Measurements from ENCODE around the gene PSEN1.

DNA sequence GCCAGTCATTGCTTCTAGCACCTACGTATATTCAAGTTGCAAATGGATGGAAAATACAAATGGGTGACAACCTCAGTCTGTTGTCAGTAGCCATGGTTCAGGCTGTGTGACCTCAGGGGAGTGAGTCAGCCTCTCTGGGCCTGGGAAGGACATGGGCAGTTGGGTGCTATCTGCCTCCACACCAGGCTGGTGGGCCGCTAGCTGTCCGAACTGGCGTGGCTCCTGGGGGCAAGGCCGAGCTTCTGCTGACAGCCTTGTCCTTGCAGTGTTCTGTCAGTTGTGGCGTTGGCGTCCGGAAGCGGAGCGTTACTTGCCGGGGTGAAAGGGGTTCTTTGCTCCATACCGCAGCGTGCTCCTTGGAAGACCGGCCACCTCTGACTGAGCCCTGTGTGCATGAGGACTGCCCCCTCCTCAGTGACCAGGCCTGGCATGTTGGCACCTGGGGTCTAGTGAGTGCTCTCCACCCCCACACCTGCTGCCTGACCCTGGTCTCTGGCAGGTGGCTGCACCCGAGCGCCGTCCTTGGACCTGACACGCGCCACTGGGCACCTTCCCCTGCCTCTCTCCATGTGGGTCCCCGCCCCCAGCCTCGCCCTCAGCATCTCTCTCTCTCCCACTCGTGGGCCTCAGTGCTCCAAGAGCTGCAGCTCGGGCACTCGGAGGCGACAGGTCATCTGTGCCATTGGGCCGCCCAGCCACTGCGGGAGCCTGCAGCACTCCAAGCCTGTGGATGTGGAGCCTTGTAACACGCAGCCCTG lies 118.1 kb downstream of the PSEN1 start:
- TF ChIP-seq POLR2A (IDR thresholded peaks at IDR 0.05): no peak
- no peak for TF ChIP-seq POLR2AphosphoS5 (IDR thresholded peaks at IDR 0.05)
